CD14-positive monocyte (primary cell): ENCODE data around the gene FXYD1. TPM values are rescaled to one million over a fixed set of nuclear protein-coding genes. Genes with fewer than 3 reads are reported as not detected.
"Not testable (repeated sequence)": the region's sequence is repeated elsewhere in the genome, so short reads cannot be mapped to it uniquely, and the experiment has no call there.

Experiments
- DNase-seq, 3 donors: peaks; one replicate each; pipeline ENCODE4 v3.0.0-alpha.2; 2011 to 2022
- H2AFZ ChIP-seq: 2 replicates; pipeline ENCODE4 v1.6.0; 2012; ENCODE audit warnings: mild to moderate bottlenecking, low read depth, low read length, inconsistent platforms; ENCODE audit not compliant: insufficient read depth, poor library complexity, severe bottlenecking
- H3K27ac ChIP-seq, 2 donors: 1 replicate in 1 of 2; 2 replicates in 1 of 2; pipeline ENCODE4 v1.5.1; 2012 to 2013; ENCODE audit warnings: low read length in 2 of 2, control low read depth in 1 of 2, inconsistent platforms in 1 of 2, low read depth in 1 of 2, mild to moderate bottlenecking in 1 of 2
- H3K27me3 ChIP-seq, 2 donors: one replicate each; pipeline versions ENCODE4 v1.6.0 to v1.6.1; 2011 to 2013; ENCODE audit warnings: low read length in 2 of 2; ENCODE audit not compliant: control insufficient read depth in 2 of 2, insufficient read depth in 2 of 2
- H3K36me3 ChIP-seq, 2 donors: replicated peaks in 1 of 2; 1 replicate in 1 of 2; 2 replicates in 1 of 2; pipeline versions ENCODE4 v1.5.1 to v1.6.1; 2012 to 2013; ENCODE audit warnings: low read length in 2 of 2, control low read depth in 1 of 2, inconsistent platforms in 1 of 2, mild to moderate bottlenecking in 1 of 2; ENCODE audit not compliant: insufficient read depth in 2 of 2, control insufficient read depth in 1 of 2
- H3K4me1 ChIP-seq, 2 donors: 1 replicate in 1 of 2; 2 replicates in 1 of 2; pipeline versions ENCODE4 v1.5.1 to v1.6.1; 2012 to 2013; ENCODE audit warnings: low read length in 2 of 2, control low read depth in 1 of 2, inconsistent platforms in 1 of 2, mild to moderate bottlenecking in 1 of 2, moderate library complexity in 1 of 2; ENCODE audit not compliant: insufficient read depth in 2 of 2, control insufficient read depth in 1 of 2
- H3K4me2 ChIP-seq: replicated peaks from 2 replicates; pipeline ENCODE3; 2012; ENCODE audit warnings: low read length, moderate library complexity, mild to moderate bottlenecking; ENCODE audit not compliant: poor library complexity, severe bottlenecking; ENCODE audit errors: extremely low read depth
- H3K4me3 ChIP-seq, 3 experiments: fragments of 200-600 bp in 1 of 3; sonication (generic) in 1 of 3; replicated peaks in 1 of 3; 1 replicate in 2 of 3; 2 replicates in 1 of 3; pipeline ENCODE4 v1.5.1; 2011 to 2013; ENCODE audit warnings: low read length in 3 of 3, mild to moderate bottlenecking in 3 of 3, control low read depth in 2 of 3, low read depth in 2 of 3, inconsistent platforms in 1 of 3, moderate library complexity in 1 of 3
- H3K79me2 ChIP-seq: 2 replicates; pipeline ENCODE4 v1.6.0; 2012; ENCODE audit warnings: mild to moderate bottlenecking, control low read depth, inconsistent platforms, low read length, moderate library complexity; ENCODE audit not compliant: insufficient read depth
- H3K9ac ChIP-seq: 2 replicates; pipeline ENCODE4 v1.6.0; 2017; ENCODE audit warnings: low read length, mild to moderate bottlenecking; ENCODE audit not compliant: insufficient read depth, poor library complexity, severe bottlenecking
- H3K9me3 ChIP-seq, 2 donors: replicated peaks in 1 of 2; 1 replicate in 1 of 2; 2 replicates in 1 of 2; pipeline versions ENCODE4 v1.5.1 to v1.6.1; 2012 to 2013; ENCODE audit warnings: low read length in 2 of 2, control low read depth in 1 of 2; ENCODE audit not compliant: control insufficient read depth in 1 of 2, insufficient read depth in 1 of 2
- H4K20me1 ChIP-seq: 2 replicates; pipeline ENCODE4 v1.6.0; 2012; ENCODE audit warnings: mild to moderate bottlenecking, low read length, control low read depth, moderate library complexity; ENCODE audit not compliant: insufficient read depth
- H3K27ac Mint-ChIP-seq, 7 donors: one replicate each; pipeline ENCODE4 v1.8.0; 2020; ENCODE audit warnings: mild to moderate bottlenecking in 7 of 7, mixed read lengths in 7 of 7, moderate library complexity in 6 of 7, inconsistent platforms in 2 of 7
- H3K27me3 Mint-ChIP-seq, 3 donors: one replicate each; pipeline ENCODE4 v1.8.0; 2021 to 2022; ENCODE audit warnings: low read depth in 3 of 3, mild to moderate bottlenecking in 3 of 3, mixed read lengths in 3 of 3, moderate library complexity in 3 of 3, inconsistent platforms in 1 of 3
- H3K36me3 Mint-ChIP-seq, 2 donors: one replicate each; pipeline ENCODE4 v1.8.0; 2020; ENCODE audit warnings: mixed read lengths in 2 of 2, inconsistent platforms in 1 of 2, mild to moderate bottlenecking in 1 of 2
- H3K4me1 Mint-ChIP-seq: one replicate; pipeline ENCODE4 v1.8.0; 2020; ENCODE audit warnings: mild to moderate bottlenecking, mixed read lengths
- H3K4me3 Mint-ChIP-seq, 2 donors: one replicate each; pipeline ENCODE4 v1.8.0; 2020; ENCODE audit warnings: mild to moderate bottlenecking in 2 of 2, mixed read lengths in 2 of 2, moderate library complexity in 1 of 2
- H3K9me3 Mint-ChIP-seq, 7 donors: one replicate each; pipeline ENCODE4 v1.8.0; 2020 to 2022; ENCODE audit warnings: mixed read lengths in 7 of 7, mild to moderate bottlenecking in 6 of 7, moderate library complexity in 6 of 7, inconsistent platforms in 2 of 7
- CTCF ChIP-seq: fragments of 200-600 bp; IDR thresholded peaks from one replicate; pipeline ENCODE4 v1.8.0; 2022; ENCODE audit warnings: antibody characterized with exemption, mild to moderate bottlenecking
- WGBS: methylation state at CpG from one replicate; pipeline ENCODE4 v1.1.5; 2013; ENCODE audit warnings: missing lambda C conversion rate; ENCODE audit not compliant: insufficient coverage; 5-methylcytosine and 5-hydroxymethylcytosine counted together
- intact Hi-C, 2 donors: fragments of 100-400 bp; cut with micrococcal nuclease; formaldehyde crosslinking; loops; one replicate each; pipeline versions ENCODE4 v1.15.0 to v1.15.1; 2023
- polyA plus RNA-seq, 3 donors: library from polyadenylated mRNA; depleted of rRNA in 1 of 3; unstranded in 2 of 3; stranded (reverse) in 1 of 3; fragments of 300-500 nt in 2 of 3; fragments of >200 nt in 1 of 3; fragmentation: Illumina TruSeq in 2 of 3; gene quantifications; 1 replicate in 2 of 3; 2 replicates in 1 of 3; pipeline ENCODE4 v1.2.3, GENCODE V29; 2012 to 2021

Gene FXYD1
- polyA plus RNA-seq, 3 donors, result 0.25 to 0.74 TPM; not detected in 1

DNA sequence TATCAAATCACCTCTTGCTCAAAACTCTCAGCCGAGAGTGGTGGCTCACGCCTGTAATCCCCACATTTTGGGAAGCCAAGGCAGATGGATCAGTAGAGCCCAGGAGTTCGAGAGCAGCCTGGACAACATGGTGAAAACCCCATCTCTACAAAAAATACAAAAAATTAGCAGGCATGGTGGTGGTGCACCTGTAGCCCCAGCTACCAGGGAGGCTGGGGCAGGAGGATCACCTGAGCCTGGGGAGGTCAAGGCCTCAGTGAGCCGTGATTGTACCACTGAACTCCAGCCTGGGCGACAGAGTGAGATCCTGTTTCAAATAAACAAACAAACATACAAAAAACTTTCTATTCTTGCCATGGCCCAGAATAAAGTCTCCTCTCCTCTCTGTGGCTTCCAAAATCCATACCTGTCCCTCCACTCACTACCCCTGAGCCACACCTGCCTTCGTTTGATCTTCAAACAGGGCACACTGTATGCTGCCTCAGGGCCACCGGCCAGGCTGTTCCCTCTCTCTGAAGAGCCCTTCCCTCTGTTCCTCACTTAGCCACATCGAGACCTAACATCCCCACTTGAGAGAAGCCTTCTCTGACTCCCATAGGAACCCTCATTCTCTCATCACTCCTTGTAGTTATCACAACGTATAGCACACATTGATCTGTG, 10.1 kb upstream of the FXYD1 start:
- Mint-ChIP-seq H3K27ac (peak overlapping the region in 1 of 7 donors; percentile 26), H3K27me3 (peaks cover 1 to 6% (median 6%) of the 10 kb centered on the region in 3 donors), H3K4me1 (peaks cover 14% of the 10 kb centered on the region), H3K4me3 (no peak overlapping the region), H3K36me3 (no peaks in the 10 kb centered on the region), H3K9me3 (peaks cover 0 to 3% (median 0%) of the 10 kb centered on the region in 7 donors)
- no peaks in the 10 kb centered on the region for H3K27me3 ChIP-seq
- no peak overlapping the region for H3K4me3 ChIP-seq
- no peaks in the 10 kb centered on the region for H4K20me1 ChIP-seq
- TF ChIP-seq CTCF, result no peak
- H3K27ac ChIP-seq, result no peak overlapping the region
- H3K79me2 ChIP-seq, result no peaks in the 10 kb centered on the region
- no peak for DNase-seq
- no peak overlapping the region for H3K9ac ChIP-seq
- no peaks in the 10 kb centered on the region for H3K9me3 ChIP-seq
- no peaks in the 10 kb centered on the region for H3K36me3 ChIP-seq
- no peak overlapping the region for H3K4me2 ChIP-seq
- H3K4me1 ChIP-seq, result peaks cover 11 to 15% of the 10 kb centered on the region in 2 donors
- intact Hi-C loops, result no loop called here
- no peak overlapping the region for H2AFZ ChIP-seq
- WGBS, result 93% methylated on average over 8 of the region's 9 CpGs

- not testable (repeated sequence) for H3K9ac ChIP-seq, H3K36me3 ChIP-seq, H4K20me1 ChIP-seq, H2AFZ ChIP-seq, H3K4me3 Mint-ChIP-seq, H3K9me3 ChIP-seq, H3K27ac ChIP-seq, H3K27me3 Mint-ChIP-seq, DNase-seq, H3K4me1 Mint-ChIP-seq, H3K9me3 Mint-ChIP-seq, H3K36me3 Mint-ChIP-seq, H3K4me2 ChIP-seq, H3K79me2 ChIP-seq, H3K4me1 ChIP-seq, H3K4me3 ChIP-seq, H3K27me3 ChIP-seq
- H3K27ac Mint-ChIP-seq, result peak overlapping the region in 1 of 7 donors; percentile 41
- WGBS, result 42% methylated on average over 6 of the region's 14 CpGs
- intact Hi-C loops, result loop anchor here in 1 of 2 donors (10.0 kb wide), 1 partner anchor 155 kb away; no protein-coding TSS in a partner anchor
These were observed 8.8 kb upstream of the FXYD1 start for GRCh38 chr19:35129724-35130274.
